GM21367 (cell line): ENCODE measurements around the gene CHD5.
"Not testable (repeated sequence)": the region's sequence is repeated elsewhere in the genome, so short reads cannot be mapped to it uniquely, and the experiment has no call there.

ENCODE experiments used
- ATAC-seq: cut with Tn5 transposase; IDR thresholded peaks from one replicate; pipeline ENCODE4 v1.9.1; 2021; ENCODE audit not compliant: unreplicated experiment

Gene CHD5

GRCh38 chr1:6068932-6069331 lies 111.2 kb downstream of the CHD5 start:
- ATAC-seq = no peak

- no peak for ATAC-seq
Measured at GRCh38 chr1:6068073-6068472, 112.0 kb downstream of the CHD5 start.

GRCh38 chr1:6066680-6067079 lies 113.4 kb downstream of the CHD5 start:
- no peak for ATAC-seq

- ATAC-seq = no peak
Measured at GRCh38 chr1:6065093-6065858, 114.8 kb downstream of the CHD5 start.

- ATAC-seq = not testable (repeated sequence)
Measured at GRCh38 chr1:6063532-6064053, 116.5 kb downstream of the CHD5 start.

- no peak for ATAC-seq
Measured at GRCh38 chr1:6062670-6063069, 117.5 kb downstream of the CHD5 start.

- ATAC-seq = no peak
Measured at GRCh38 chr1:6059866-6060265, 120.3 kb downstream of the CHD5 start.

GRCh38 chr1:6057170-6057845 lies 122.8 kb downstream of the CHD5 start:
- no peak for ATAC-seq

- ATAC-seq = no peak
Measured at GRCh38 chr1:6056572-6056948, 123.6 kb downstream of the CHD5 start.

GRCh38 chr1:6054596-6054995 lies 125.5 kb downstream of the CHD5 start:
- no peak for ATAC-seq

GRCh38 chr1:6053206-6053546 lies 126.9 kb downstream of the CHD5 start:
- no peak for ATAC-seq

GRCh38 chr1:6052543-6053205 lies 127.4 kb downstream of the CHD5 start:
- no peak for ATAC-seq
